Uterus (tissue), 4 donors: ENCODE data around the gene SDC1. TPM values are rescaled to one million over a fixed set of nuclear protein-coding genes. Genes with fewer than 3 reads are reported as not detected.

ENCODE experiments used
- DNase-seq, 2 donors: peaks; one replicate each; pipeline ENCODE4 v3.0.0-alpha.2; 2019 to 2020
- H3K27ac ChIP-seq, 2 donors: fragments of 200-600 bp; sonication (generic); 1 replicate in 1 of 2; 2 replicates in 1 of 2; pipeline ENCODE4 v1.5.1; 2016 to 2018
- H3K27me3 ChIP-seq, 2 donors: fragments of 200-600 bp; sonication (generic); one replicate each; pipeline ENCODE4 v1.5.1; 2018 to 2019; ENCODE audit warnings: control low read depth in 1 of 2
- H3K36me3 ChIP-seq, 2 donors: fragments of 200-600 bp; sonication (generic); one replicate each; pipeline ENCODE4 v1.5.1; 2019; ENCODE audit warnings: control low read depth in 1 of 2
- H3K4me1 ChIP-seq, 2 donors: fragments of 200-600 bp; sonication (generic); one replicate each; pipeline ENCODE4 v1.5.1; 2018 to 2019; ENCODE audit warnings: control low read depth in 1 of 2
- H3K4me3 ChIP-seq, 2 donors: fragments of 200-600 bp; sonication (generic); 1 replicate in 1 of 2; 2 replicates in 1 of 2; pipeline ENCODE4 v1.5.1; 2018 to 2019; ENCODE audit warnings: mild to moderate bottlenecking in 1 of 2
- H3K9me3 ChIP-seq, 2 donors: fragments of 200-600 bp; sonication (generic); one replicate each; pipeline ENCODE4 v1.5.1; 2019; ENCODE audit warnings: control low read depth in 1 of 2
- CTCF ChIP-seq, 4 experiments: fragments of 200-600 bp in 2 of 4; fragments of 450-650 bp in 2 of 4; sonication (generic) in 2 of 4; IDR thresholded peaks; one replicate each; pipeline ENCODE4 v1.5.1; 2016 to 2019; ENCODE audit warnings: antibody characterized with exemption in 4 of 4, mild to moderate bottlenecking in 2 of 4, moderate library complexity in 1 of 4
- POLR2A ChIP-seq, 2 donors: fragments of 450-650 bp; IDR thresholded peaks; one replicate each; pipeline ENCODE4 v1.6.1; 2016; ENCODE audit warnings: antibody characterized with exemption in 2 of 2, mild to moderate bottlenecking in 1 of 2, moderate library complexity in 1 of 2
- intact Hi-C: fragments of 100-400 bp; cut with DNase I; formaldehyde crosslinking; loops from one replicate; pipeline ENCODE4 v1.15.1; 2023; ENCODE audit warnings: low total_unique reads
- total RNA-seq, 4 donors: library from RNA; depleted of rRNA in 3 of 4; stranded (reverse); fragments of >200 nt in 3 of 4; gene quantifications; one replicate each; pipeline versions ENCODE4 v1.1.0 to v1.2.4, GENCODE V29; 2014 to 2023
- donor health status: DM: yes; HTN: yes; CAD: no.

SDC1 gene
- total RNA-seq, 4 donors from 2014 or later, result 0.29 to 30.1 (median 3.0) TPM; not detected in 1

GRCh38 chr2:20170704-20171250, 54.2 kb downstream of the SDC1 start:
- intact Hi-C loops, result no loop called here

GRCh38 chr2:20169796-20170703, 54.9 kb downstream of the SDC1 start:
- intact Hi-C loops, result no loop called here
- no peaks in the 10 kb centered on the region for H3K27me3 ChIP-seq
- TF ChIP-seq POLR2A (IDR thresholded peaks at IDR 0.05), result no peak

More at GRCh38 chr2:20170704-20171250, 54.2 kb downstream of the SDC1 start:
- H3K36me3 ChIP-seq, result no peaks in the 10 kb centered on the region
- no peak for TF ChIP-seq CTCF (IDR thresholded peaks at IDR 0.05)
- no peak for TF ChIP-seq POLR2A (IDR thresholded peaks at IDR 0.05)
- DNase-seq, result no peak
- H3K27ac ChIP-seq, result no peak overlapping the region
- H3K4me1 ChIP-seq, result no peaks in the 10 kb centered on the region
- H3K4me3 ChIP-seq, result no peak overlapping the region
- H3K9me3 ChIP-seq, result no peaks in the 10 kb centered on the region
- no peaks in the 10 kb centered on the region for H3K27me3 ChIP-seq

GRCh38 chr2:20168727-20169696, 55.9 kb downstream of the SDC1 start:
- H3K4me3 ChIP-seq, result no peak overlapping the region
- intact Hi-C loops, result no loop called here
- no peak for DNase-seq

More at GRCh38 chr2:20169796-20170703, 54.9 kb downstream of the SDC1 start:
- Histone ChIP-seq H3K36me3 (no peaks in the 10 kb centered on the region), H3K27ac (no peak overlapping the region), H3K4me1 (no peaks in the 10 kb centered on the region), H3K9me3 (no peaks in the 10 kb centered on the region), H3K4me3 (no peak overlapping the region)
- DNase-seq, result no peak

GRCh38 chr2:20168048-20168726, 56.7 kb downstream of the SDC1 start:
- DNase-seq, result no peak
- no peak overlapping the region for H3K4me3 ChIP-seq
- TF ChIP-seq CTCF (IDR thresholded peaks at IDR 0.05) (no peak), POLR2A (IDR thresholded peaks at IDR 0.05) (no peak)
- H3K27me3 ChIP-seq, result no peaks in the 10 kb centered on the region
- no peak overlapping the region for H3K27ac ChIP-seq
- no peaks in the 10 kb centered on the region for H3K9me3 ChIP-seq
- intact Hi-C loops, result no loop called here
- H3K36me3 ChIP-seq, result no peaks in the 10 kb centered on the region
- H3K4me1 ChIP-seq, result no peaks in the 10 kb centered on the region

More at GRCh38 chr2:20168727-20169696, 55.9 kb downstream of the SDC1 start:
- no peak overlapping the region for H3K27ac ChIP-seq
- no peak for TF ChIP-seq POLR2A (IDR thresholded peaks at IDR 0.05)
- TF ChIP-seq CTCF (IDR thresholded peaks at IDR 0.05), result no peak
- H3K36me3 ChIP-seq, result no peaks in the 10 kb centered on the region
- H3K9me3 ChIP-seq, result no peaks in the 10 kb centered on the region
- H3K27me3 ChIP-seq, result no peaks in the 10 kb centered on the region
- H3K4me1 ChIP-seq, result no peaks in the 10 kb centered on the region

GRCh38 chr2:20167356-20167755, 57.6 kb downstream of the SDC1 start:
- TF ChIP-seq POLR2A (IDR thresholded peaks at IDR 0.05) (no peak), CTCF (IDR thresholded peaks at IDR 0.05) (no peak)
- Histone ChIP-seq H3K9me3 (no peaks in the 10 kb centered on the region), H3K27ac (no peak overlapping the region), H3K4me1 (no peaks in the 10 kb centered on the region), H3K4me3 (no peak overlapping the region), H3K27me3 (no peaks in the 10 kb centered on the region), H3K36me3 (no peaks in the 10 kb centered on the region)
- DNase-seq, result no peak
- intact Hi-C loops, result no loop called here
